GM18499 (cell line): Measurements from ENCODE around the gene BPIFB3.
"Not testable (repeated sequence)": the region's sequence is repeated elsewhere in the genome, so short reads cannot be mapped to it uniquely, and the experiment has no call there.

Experiments used
- ATAC-seq: cut with Tn5 transposase; IDR thresholded peaks from one replicate; pipeline ENCODE4 v1.9.1; 2021; ENCODE audit warnings: moderate number of reproducible peaks; ENCODE audit not compliant: insufficient read depth, unreplicated experiment

BPIFB3 gene

GRCh38 chr20:33027769-33028751, 25.6 kb upstream of the BPIFB3 start:
- no peak for ATAC-seq

- no peak for ATAC-seq
Measured at GRCh38 chr20:33028875-33029274, 24.8 kb upstream of the BPIFB3 start.

- ATAC-seq: no peak
Measured at GRCh38 chr20:33030076-33030475, 23.6 kb upstream of the BPIFB3 start.

- ATAC-seq: no peak
Measured at GRCh38 chr20:33030569-33030968, 23.1 kb upstream of the BPIFB3 start.

GRCh38 chr20:33031531-33031930, 22.2 kb upstream of the BPIFB3 start, which contains the start of gene BPIFB6:
BPIFB6 (plus strand) TSS chr20:33031648; CDS start chr20:33031648, 0 bp downstream.
- ATAC-seq: no peak

GRCh38 chr20:33032555-33032954, 21.1 kb upstream of the BPIFB3 start:
- ATAC-seq: no peak

GRCh38 chr20:33033381-33033780, 20.3 kb upstream of the BPIFB3 start:
- ATAC-seq: no peak

- no peak for ATAC-seq
Measured at GRCh38 chr20:33034115-33034514, 19.6 kb upstream of the BPIFB3 start.

GRCh38 chr20:33034901-33035492, 18.7 kb upstream of the BPIFB3 start:
- ATAC-seq: no peak

GRCh38 chr20:33037456-33037855, 16.2 kb upstream of the BPIFB3 start:
- no peak for ATAC-seq

- ATAC-seq: no peak
Measured at GRCh38 chr20:33038243-33038642, 15.5 kb upstream of the BPIFB3 start.

GRCh38 chr20:33042430-33042829, 11.3 kb upstream of the BPIFB3 start:
- ATAC-seq: no peak

GRCh38 chr20:33042983-33043730, 10.5 kb upstream of the BPIFB3 start:
- ATAC-seq: no peak

- ATAC-seq: no peak
Measured at GRCh38 chr20:33043731-33044181, 9.9 kb upstream of the BPIFB3 start.

- ATAC-seq: not testable (repeated sequence)
Measured at GRCh38 chr20:33045129-33045721, 8.5 kb upstream of the BPIFB3 start.

- ATAC-seq: no peak
Measured at GRCh38 chr20:33046412-33046811, 7.3 kb upstream of the BPIFB3 start.

- no peak for ATAC-seq
Measured at GRCh38 chr20:33051333-33051732, 2.4 kb upstream of the BPIFB3 start.

GRCh38 chr20:33054381-33054780, 678 bp downstream of the BPIFB3 start:
- ATAC-seq: no peak

GRCh38 chr20:33054791-33055190, 1.1 kb downstream of the BPIFB3 start:
- no peak for ATAC-seq

GRCh38 chr20:33059136-33059535, 5.4 kb downstream of the BPIFB3 start:
- ATAC-seq: no peak
